MM.1S (cell line): ENCODE measurements around the gene KRTAP12-4.

ENCODE experiments used
- DNase-seq: peaks from one replicate; pipeline ENCODE4 v3.0.0-alpha.2; 2015
- H2AFZ ChIP-seq: fragments of 300-600 bp; sonication (generic); 2 replicates; pipeline ENCODE4 v1.6.0; 2016; ENCODE audit warnings: antibody characterized with exemption, low read length
- H3F3A ChIP-seq: fragments of 300-600 bp; sonication (generic); 2 replicates; pipeline ENCODE4 v1.6.1; 2016; ENCODE audit warnings: mild to moderate bottlenecking, antibody characterized with exemption, low read length, moderate library complexity, mixed read lengths; ENCODE audit not compliant: insufficient read depth
- H3K27ac ChIP-seq: fragments of 300-600 bp; sonication (generic); 2 replicates; pipeline ENCODE4 v1.5.1; 2016; ENCODE audit warnings: mild to moderate bottlenecking, low read length
- H3K27me3 ChIP-seq: fragments of 300-600 bp; sonication (generic); replicated peaks from 2 replicates; pipeline ENCODE4 v1.6.0; 2016; ENCODE audit warnings: low read length; ENCODE audit not compliant: insufficient read depth
- H3K36me3 ChIP-seq: fragments of 300-600 bp; sonication (generic); replicated peaks from 2 replicates; pipeline ENCODE4 v1.6.1; 2016; ENCODE audit warnings: mild to moderate bottlenecking, low read length, mixed read lengths; ENCODE audit not compliant: insufficient read depth
- H3K4me1 ChIP-seq: fragments of 300-600 bp; sonication (generic); 2 replicates; pipeline ENCODE4 v1.6.1; 2016; ENCODE audit warnings: low read length, mixed read lengths
- H3K4me2 ChIP-seq: fragments of 300-600 bp; sonication (generic); 2 replicates; pipeline ENCODE4 v1.6.0; 2016; ENCODE audit warnings: low read depth, low read length
- H3K4me3 ChIP-seq: fragments of 300-600 bp; sonication (generic); 2 replicates; pipeline ENCODE4 v1.5.1; 2016; ENCODE audit warnings: low read length, mixed read lengths
- H3K79me2 ChIP-seq: fragments of 300-600 bp; sonication (generic); 2 replicates; pipeline ENCODE4 v1.6.1; 2016; ENCODE audit warnings: mixed run types, low read length, mixed read lengths
- H3K9ac ChIP-seq: fragments of 300-600 bp; sonication (generic); 2 replicates; pipeline ENCODE4 v1.6.1; 2016; ENCODE audit warnings: low read length, mixed read lengths
- H3K9me2 ChIP-seq: fragments of 300-600 bp; sonication (generic); replicated peaks from 2 replicates; pipeline ENCODE4 v1.6.1; 2016; ENCODE audit warnings: mild to moderate bottlenecking, low read length, mixed read lengths; ENCODE audit not compliant: insufficient read depth
- H3K9me3 ChIP-seq: fragments of 300-600 bp; sonication (generic); replicated peaks from 2 replicates; pipeline ENCODE4 v1.6.1; 2016; ENCODE audit warnings: mild to moderate bottlenecking, low read length, mixed read lengths; ENCODE audit not compliant: insufficient read depth
- H4K20me1 ChIP-seq: fragments of 300-600 bp; sonication (generic); 2 replicates; pipeline ENCODE4 v1.6.1; 2016; ENCODE audit warnings: mild to moderate bottlenecking, low read length, moderate library complexity, mixed read lengths; ENCODE audit not compliant: insufficient read depth
- CTCF ChIP-seq: fragments of 300-600 bp; sonication (generic); IDR thresholded peaks from 2 replicates; pipeline ENCODE4 v1.5.1; 2016; ENCODE audit warnings: antibody characterized with exemption, low read length, mixed read lengths
- EZH2 ChIP-seq: fragments of 300-600 bp; sonication (generic); optimal IDR thresholded peaks from 2 replicates; pipeline ENCODE3; 2017; ENCODE audit warnings: low read depth, mild to moderate bottlenecking, antibody characterized with exemption, low read length, mixed read lengths
- EZH2phosphoT487 ChIP-seq: fragments of 300-600 bp; sonication (generic); IDR thresholded peaks from 2 replicates; pipeline ENCODE4 v1.6.1; 2018; ENCODE audit warnings: antibody characterized with exemption, low read length

KRTAP12-4 gene

GRCh38 chr21:44656868-44657267, 2.4 kb upstream of the KRTAP12-4 start:
- Histone ChIP-seq H3K9me3 (no peaks in the 10 kb centered on the region), H2AFZ (no peak overlapping the region), H3K27me3 (peaks cover 76% of the 10 kb centered on the region), H3K4me1 (no peaks in the 10 kb centered on the region), H3K9me2 (no peaks in the 10 kb centered on the region), H3K36me3 (no peaks in the 10 kb centered on the region), H3F3A (no peaks in the 10 kb centered on the region), H4K20me1 (no peaks in the 10 kb centered on the region), H3K27ac (no peak overlapping the region), H3K4me3 (no peak overlapping the region), H3K79me2 (no peaks in the 10 kb centered on the region), H3K9ac (no peak overlapping the region), H3K4me2 (peak overlapping the region; percentile 33; the same call in 1 of the 2 replicates)
- TF ChIP-seq EZH2 = no peak
- no peak for TF ChIP-seq CTCF
- no peak for TF ChIP-seq EZH2phosphoT487
- no peak for DNase-seq

GRCh38 chr21:44653656-44654575, 543 bp downstream of the KRTAP12-4 start:
- no peak for DNase-seq
- H3K27ac ChIP-seq = no peak overlapping the region
- H3K4me2 ChIP-seq = no peak overlapping the region

GRCh38 chr21:44653123-44653522, 1.3 kb downstream of the KRTAP12-4 start:
- Histone ChIP-seq H3F3A (no peaks in the 10 kb centered on the region), H3K27ac (no peak overlapping the region), H2AFZ (no peak overlapping the region), H3K79me2 (no peaks in the 10 kb centered on the region), H3K9me2 (no peaks in the 10 kb centered on the region), H3K4me3 (no peak overlapping the region), H3K9me3 (no peaks in the 10 kb centered on the region), H3K4me1 (no peaks in the 10 kb centered on the region), H3K36me3 (no peaks in the 10 kb centered on the region), H3K4me2 (no peak overlapping the region), H3K9ac (no peak overlapping the region), H4K20me1 (no peaks in the 10 kb centered on the region), H3K27me3 (peaks cover 83% of the 10 kb centered on the region)
- TF ChIP-seq CTCF = no peak
- TF ChIP-seq EZH2phosphoT487 = no peak
- TF ChIP-seq EZH2 = no peak
- DNase-seq = peak; percentile 40

More at GRCh38 chr21:44653656-44654575, 543 bp downstream of the KRTAP12-4 start:
- Histone ChIP-seq H4K20me1 (no peaks in the 10 kb centered on the region), H3K4me3 (no peak overlapping the region), H2AFZ (no peak overlapping the region), H3K9me2 (no peaks in the 10 kb centered on the region), H3K79me2 (no peaks in the 10 kb centered on the region), H3K9me3 (no peaks in the 10 kb centered on the region), H3K36me3 (no peaks in the 10 kb centered on the region), H3K4me1 (no peaks in the 10 kb centered on the region), H3K27me3 (peaks cover 83% of the 10 kb centered on the region), H3F3A (no peaks in the 10 kb centered on the region), H3K9ac (no peak overlapping the region)
- TF ChIP-seq CTCF (no peak), EZH2phosphoT487 (no peak), EZH2 (no peak)
